ENCODE measurements around the gene NRIP1.

DNA sequence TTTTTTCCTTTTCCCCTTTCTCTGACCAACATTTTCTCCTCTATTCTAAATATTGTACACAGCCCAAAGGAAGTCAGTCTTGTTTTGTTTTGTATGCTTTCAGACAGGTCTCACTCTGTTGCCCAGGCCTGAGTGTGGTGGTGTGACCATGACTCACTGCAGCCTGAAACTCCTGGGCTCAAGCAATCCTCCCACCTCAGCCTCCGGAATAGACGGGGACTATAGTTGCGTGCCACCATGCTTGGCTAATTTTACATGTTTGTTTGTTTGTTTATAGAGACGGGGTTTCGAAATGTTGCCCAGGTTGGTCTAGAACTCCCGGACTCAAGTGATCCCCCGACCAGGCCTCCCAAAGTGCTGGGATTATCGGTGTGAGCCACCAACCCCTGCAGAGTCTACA, 72.8 kb downstream of the NRIP1 start:
- TF ChIP-seq, protein P1, sequence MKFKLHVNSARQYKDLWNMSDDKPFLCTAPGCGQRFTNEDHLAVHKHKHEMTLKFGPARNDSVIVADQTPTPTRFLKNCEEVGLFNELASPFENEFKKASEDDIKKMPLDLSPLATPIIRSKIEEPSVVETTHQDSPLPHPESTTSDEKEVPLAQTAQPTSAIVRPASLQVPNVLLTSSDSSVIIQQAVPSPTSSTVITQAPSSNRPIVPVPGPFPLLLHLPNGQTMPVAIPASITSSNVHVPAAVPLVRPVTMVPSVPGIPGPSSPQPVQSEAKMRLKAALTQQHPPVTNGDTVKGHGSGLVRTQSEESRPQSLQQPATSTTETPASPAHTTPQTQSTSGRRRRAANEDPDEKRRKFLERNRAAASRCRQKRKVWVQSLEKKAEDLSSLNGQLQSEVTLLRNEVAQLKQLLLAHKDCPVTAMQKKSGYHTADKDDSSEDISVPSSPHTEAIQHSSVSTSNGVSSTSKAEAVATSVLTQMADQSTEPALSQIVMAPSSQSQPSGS (CRISPR knock-in tag; IDR thresholded peaks at IDR 0.05; ENCODE audit: borderline replicate concordance, low read depth), result no peak
- TF ChIP-seq, protein P2, sequence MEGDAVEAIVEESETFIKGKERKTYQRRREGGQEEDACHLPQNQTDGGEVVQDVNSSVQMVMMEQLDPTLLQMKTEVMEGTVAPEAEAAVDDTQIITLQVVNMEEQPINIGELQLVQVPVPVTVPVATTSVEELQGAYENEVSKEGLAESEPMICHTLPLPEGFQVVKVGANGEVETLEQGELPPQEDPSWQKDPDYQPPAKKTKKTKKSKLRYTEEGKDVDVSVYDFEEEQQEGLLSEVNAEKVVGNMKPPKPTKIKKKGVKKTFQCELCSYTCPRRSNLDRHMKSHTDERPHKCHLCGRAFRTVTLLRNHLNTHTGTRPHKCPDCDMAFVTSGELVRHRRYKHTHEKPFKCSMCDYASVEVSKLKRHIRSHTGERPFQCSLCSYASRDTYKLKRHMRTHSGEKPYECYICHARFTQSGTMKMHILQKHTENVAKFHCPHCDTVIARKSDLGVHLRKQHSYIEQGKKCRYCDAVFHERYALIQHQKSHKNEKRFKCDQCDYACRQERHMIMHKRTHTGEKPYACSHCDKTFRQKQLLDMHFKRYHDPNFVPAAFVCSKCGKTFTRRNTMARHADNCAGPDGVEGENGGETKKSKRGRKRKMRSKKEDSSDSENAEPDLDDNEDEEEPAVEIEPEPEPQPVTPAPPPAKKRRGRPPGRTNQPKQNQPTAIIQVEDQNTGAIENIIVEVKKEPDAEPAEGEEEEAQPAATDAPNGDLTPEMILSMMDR (IDR thresholded peaks at IDR 0.05), result no peak
- TF ChIP-seq FOXJ3 (CRISPR knock-in tag; IDR thresholded peaks at IDR 0.05; ENCODE audit: borderline replicate concordance), result no peak
- TF ChIP-seq, protein P3, sequence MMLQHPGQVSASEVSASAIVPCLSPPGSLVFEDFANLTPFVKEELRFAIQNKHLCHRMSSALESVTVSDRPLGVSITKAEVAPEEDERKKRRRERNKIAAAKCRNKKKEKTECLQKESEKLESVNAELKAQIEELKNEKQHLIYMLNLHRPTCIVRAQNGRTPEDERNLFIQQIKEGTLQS (CRISPR knock-in tag; conservative IDR thresholded peaks at IDR 0.05), result no peak
- TF ChIP-seq, protein P4, sequence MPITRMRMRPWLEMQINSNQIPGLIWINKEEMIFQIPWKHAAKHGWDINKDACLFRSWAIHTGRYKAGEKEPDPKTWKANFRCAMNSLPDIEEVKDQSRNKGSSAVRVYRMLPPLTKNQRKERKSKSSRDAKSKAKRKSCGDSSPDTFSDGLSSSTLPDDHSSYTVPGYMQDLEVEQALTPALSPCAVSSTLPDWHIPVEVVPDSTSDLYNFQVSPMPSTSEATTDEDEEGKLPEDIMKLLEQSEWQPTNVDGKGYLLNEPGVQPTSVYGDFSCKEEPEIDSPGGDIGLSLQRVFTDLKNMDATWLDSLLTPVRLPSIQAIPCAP (CRISPR knock-in tag; IDR thresholded peaks at IDR 0.05), result no peak
- TF ChIP-seq, protein P5, sequence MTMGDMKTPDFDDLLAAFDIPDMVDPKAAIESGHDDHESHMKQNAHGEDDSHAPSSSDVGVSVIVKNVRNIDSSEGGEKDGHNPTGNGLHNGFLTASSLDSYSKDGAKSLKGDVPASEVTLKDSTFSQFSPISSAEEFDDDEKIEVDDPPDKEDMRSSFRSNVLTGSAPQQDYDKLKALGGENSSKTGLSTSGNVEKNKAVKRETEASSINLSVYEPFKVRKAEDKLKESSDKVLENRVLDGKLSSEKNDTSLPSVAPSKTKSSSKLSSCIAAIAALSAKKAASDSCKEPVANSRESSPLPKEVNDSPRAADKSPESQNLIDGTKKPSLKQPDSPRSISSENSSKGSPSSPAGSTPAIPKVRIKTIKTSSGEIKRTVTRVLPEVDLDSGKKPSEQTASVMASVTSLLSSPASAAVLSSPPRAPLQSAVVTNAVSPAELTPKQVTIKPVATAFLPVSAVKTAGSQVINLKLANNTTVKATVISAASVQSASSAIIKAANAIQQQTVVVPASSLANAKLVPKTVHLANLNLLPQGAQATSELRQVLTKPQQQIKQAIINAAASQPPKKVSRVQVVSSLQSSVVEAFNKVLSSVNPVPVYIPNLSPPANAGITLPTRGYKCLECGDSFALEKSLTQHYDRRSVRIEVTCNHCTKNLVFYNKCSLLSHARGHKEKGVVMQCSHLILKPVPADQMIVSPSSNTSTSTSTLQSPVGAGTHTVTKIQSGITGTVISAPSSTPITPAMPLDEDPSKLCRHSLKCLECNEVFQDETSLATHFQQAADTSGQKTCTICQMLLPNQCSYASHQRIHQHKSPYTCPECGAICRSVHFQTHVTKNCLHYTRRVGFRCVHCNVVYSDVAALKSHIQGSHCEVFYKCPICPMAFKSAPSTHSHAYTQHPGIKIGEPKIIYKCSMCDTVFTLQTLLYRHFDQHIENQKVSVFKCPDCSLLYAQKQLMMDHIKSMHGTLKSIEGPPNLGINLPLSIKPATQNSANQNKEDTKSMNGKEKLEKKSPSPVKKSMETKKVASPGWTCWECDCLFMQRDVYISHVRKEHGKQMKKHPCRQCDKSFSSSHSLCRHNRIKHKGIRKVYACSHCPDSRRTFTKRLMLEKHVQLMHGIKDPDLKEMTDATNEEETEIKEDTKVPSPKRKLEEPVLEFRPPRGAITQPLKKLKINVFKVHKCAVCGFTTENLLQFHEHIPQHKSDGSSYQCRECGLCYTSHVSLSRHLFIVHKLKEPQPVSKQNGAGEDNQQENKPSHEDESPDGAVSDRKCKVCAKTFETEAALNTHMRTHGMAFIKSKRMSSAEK (CRISPR knock-in tag; IDR thresholded peaks at IDR 0.05; ENCODE audit: borderline replicate concordance), result no peak
- TF ChIP-seq CBFB (CRISPR knock-in tag; IDR thresholded peaks at IDR 0.05; ENCODE audit: low read depth), result no peak
- no peak for TF ChIP-seq ZNF423 (CRISPR knock-in tag; IDR thresholded peaks at IDR 0.05)
- no peak for TF ChIP-seq TCF7 (CRISPR knock-in tag; IDR thresholded peaks at IDR 0.05; ENCODE audit: low read depth)
- TF ChIP-seq, protein P6, sequence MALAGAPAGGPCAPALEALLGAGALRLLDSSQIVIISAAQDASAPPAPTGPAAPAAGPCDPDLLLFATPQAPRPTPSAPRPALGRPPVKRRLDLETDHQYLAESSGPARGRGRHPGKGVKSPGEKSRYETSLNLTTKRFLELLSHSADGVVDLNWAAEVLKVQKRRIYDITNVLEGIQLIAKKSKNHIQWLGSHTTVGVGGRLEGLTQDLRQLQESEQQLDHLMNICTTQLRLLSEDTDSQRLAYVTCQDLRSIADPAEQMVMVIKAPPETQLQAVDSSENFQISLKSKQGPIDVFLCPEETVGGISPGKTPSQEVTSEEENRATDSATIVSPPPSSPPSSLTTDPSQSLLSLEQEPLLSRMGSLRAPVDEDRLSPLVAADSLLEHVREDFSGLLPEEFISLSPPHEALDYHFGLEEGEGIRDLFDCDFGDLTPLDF (CRISPR knock-in tag; IDR thresholded peaks at IDR 0.05), result no peak
- TF ChIP-seq TEAD1 (CRISPR knock-in tag; IDR thresholded peaks at IDR 0.05), result no peak
